NCI-H2081 treated with DMSO at 0.1 percent for 48 hours (cell line): ENCODE results near the gene PDZD2.

Experiments
- DNase-seq: peaks from one replicate; lab custom pipeline; 2025; lab: John Stamatoyannopoulos, UW

PDZD2 gene

DNA sequence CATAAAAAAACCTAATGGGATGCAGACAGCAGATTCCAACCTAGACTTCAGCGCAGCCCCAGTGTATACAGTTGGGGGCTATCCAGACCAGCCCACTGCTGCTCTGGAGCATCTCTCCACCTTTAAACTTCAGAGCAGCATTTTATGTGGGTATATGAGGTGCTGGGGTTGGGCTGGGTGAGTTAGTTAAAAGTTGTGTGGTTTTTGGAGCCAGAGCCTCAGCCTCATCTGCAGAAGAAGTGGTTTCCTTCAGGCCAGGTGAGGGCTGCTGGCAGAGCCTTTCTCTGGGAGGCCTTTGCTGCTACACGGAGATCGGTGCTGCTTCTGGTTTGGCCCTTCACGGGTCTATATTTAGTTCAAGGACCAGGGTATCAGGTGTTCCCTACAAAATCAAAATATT lies 228.3 kb downstream of the PDZD2 start:
- DNase-seq, result no peak

DNA sequence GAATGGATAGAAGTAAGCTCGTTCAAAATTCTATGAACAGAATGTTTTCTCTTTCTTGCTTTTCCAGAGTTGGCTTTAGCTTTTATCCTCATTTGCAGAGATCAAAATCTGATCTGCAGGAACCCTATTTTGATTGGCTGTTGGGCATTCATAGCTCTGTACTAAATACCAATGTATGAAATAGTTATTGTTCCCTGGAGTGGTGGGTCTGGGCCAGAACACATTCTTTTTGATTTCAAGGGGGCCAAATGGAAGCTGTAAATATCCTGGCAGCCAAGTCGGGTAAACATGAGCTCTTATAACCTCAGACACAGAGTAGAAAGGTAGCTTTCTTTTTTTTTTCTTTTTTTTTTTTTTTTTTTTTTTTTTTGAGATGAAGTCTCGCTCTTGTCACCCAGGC lies 241.5 kb downstream of the PDZD2 start:
- DNase-seq, result no peak

DNA sequence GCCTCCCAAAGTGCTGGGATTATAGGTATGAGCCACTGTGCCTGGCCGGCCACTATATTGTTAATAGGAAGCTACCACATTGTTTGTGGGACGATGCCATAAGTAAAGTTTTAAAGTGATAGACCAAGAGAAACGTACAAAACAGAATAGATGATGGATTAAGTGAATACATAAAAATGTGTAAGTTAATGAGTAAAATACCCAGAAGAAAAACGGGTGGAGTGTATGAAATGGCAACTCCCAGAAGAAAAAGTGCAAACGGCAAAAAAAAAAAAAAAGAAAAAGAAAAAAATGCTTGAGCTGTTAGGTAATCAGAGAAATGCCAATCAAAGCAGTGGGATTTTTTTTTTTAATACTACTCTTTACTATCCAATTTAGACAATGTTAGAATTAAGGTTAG lies 246.0 kb downstream of the PDZD2 start:
- DNase-seq, result no peak

DNA sequence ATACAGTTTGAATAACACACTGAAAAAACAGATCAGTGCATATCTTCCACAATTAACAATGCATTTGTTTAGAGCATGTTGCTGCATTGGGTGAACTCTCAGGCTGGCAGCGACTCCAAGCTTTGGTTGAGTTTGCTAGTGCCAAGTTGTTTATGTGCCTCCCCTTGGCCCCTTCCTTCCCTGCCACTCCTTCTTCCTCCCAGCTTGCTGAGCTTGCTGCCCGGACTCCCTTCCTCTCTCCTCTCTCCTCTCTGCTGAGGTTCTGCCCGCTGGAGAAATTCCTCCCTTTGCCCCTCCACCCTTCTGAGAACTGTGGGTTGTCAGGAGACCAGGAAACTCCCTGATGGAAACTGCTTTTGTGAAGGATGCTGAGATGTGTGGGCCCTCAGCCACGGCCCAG lies 247.3 kb downstream of the PDZD2 start:
- DNase-seq, result no peak

DNA sequence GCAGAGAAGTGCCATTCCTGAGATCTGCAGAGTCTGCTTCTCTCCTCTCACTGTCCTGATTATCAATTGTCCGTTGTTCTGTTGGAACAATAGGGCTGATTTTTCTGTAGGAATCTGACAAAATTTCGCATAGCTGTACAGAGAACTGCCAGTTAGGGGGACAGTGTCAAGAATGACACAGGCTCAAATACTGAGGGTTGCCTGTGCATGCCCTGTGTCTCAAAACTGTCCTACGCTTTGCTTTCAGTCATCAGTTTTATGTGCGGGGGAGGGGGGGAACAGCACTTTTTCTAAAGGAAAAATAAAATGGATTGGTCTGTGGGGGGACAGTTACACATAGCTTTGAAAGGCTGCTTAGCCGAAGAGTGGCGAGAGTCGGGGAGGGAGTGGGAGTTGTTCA lies 248.6 kb downstream of the PDZD2 start:
- no peak for DNase-seq

DNA sequence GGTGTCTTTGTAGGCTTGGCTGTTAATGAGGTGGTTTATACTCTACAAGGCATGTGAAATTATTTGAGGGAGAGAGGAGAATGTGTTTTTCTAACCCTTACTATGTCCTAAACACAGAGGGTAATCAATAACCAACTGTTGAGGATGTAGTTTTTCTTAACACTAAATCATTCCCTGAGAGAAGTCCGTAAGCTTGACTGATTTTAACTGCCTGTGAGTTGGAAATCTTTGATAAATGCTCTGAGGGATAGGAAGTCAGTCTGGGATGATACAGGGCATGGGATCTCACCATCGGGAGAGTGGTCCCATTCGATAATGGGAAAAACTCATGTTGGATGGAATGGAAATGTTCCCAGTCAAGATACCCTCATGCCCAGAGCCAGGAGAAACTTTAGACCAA lies 249.6 kb downstream of the PDZD2 start:
- no peak for DNase-seq

DNA sequence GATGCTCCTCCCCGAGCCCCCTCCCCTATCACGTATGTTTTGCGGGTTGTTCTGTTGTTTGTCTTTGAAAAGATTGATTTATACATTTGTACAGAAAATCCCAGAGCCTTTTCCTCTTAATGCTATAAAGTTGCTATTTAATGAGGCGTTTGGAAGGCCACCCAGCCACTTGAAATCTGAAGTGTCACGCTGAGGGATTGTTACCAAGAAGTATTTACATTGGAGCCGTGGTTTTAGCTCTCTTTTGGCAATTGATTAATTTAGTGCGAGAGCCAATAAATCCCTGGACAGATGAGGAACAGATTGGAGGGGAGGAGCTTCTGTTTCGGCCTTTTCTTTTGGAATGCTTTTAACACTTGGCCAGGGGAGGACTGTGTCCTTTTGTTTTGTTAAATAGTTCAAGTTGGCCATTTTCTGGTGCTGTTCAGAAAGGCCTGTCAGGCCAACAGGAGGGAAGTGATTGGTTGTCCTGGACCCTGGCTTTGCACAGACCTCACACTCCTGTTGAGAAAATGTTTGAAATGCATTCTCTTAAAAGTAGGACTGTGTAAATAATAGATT lies 250.2 kb downstream of the PDZD2 start:
- DNase-seq, result no peak

DNA sequence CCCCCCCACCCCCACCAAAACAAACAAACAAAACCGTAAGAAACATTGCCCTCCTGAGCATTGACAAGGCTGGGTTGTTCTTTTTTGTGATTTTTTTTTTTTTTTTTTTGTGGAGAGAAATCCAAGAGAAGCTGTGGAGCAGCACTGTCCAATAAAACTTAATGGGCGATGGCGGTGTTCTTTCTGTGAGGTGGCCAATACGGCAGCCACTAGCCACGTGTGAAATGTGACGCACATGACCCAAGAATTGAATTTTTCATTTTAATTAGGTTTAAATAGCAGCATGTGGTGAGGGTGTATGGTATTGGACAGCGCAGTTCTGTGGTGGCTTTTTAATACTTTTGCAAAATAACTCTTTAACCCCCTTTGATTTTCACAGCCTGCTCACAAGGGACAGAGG lies 251.1 kb downstream of the PDZD2 start:
- DNase-seq, result no peak

DNA sequence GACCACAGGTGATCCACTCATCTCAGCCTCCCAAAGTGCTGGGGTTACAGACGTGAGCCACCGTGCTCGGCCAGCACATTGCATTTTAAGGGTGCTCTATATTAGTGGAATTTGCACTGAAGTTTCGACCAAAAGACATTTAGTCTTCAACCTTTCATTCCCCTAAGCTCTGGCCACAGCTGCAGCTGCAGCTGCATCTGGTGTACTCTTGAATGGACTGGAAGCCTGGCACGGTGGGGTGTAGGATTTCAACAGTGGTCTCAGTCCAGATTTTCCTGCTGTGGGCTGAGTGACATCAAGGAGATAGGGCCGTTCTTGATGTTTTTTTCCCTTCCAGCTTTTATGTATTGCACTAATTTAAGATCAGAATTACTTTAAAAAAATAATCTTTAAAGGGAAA lies 255.2 kb downstream of the PDZD2 start:
- DNase-seq, result no peak

DNA sequence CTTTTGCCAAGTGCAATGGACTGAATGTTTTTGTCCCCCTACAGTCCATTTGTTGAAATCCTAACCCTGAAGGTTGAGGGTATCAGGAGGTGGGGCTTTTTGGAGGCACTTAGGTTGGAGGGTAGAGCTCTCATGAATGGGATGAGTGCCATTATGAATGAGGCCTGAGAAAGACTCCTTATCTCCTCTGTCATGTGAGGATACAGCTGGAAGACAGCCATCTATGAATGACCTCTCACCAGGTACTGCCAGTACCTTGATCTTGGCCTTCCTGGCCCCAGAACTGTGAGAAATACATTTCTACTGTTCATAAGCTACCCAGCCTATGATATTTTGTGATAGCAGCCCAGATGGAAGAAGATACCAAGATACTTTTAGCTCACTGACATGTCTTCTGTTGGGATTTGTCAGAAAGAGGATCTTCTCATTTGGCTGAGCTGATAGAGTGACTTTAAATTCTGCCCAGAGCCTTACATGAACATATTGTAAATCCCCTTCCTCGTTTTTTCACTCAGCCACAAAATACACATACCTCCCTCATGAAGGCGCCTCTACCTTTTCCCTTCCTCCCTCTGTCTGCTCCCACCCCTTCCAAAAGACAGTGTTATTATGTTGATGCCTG lies 256.4 kb downstream of the PDZD2 start:
- DNase-seq, result no peak

DNA sequence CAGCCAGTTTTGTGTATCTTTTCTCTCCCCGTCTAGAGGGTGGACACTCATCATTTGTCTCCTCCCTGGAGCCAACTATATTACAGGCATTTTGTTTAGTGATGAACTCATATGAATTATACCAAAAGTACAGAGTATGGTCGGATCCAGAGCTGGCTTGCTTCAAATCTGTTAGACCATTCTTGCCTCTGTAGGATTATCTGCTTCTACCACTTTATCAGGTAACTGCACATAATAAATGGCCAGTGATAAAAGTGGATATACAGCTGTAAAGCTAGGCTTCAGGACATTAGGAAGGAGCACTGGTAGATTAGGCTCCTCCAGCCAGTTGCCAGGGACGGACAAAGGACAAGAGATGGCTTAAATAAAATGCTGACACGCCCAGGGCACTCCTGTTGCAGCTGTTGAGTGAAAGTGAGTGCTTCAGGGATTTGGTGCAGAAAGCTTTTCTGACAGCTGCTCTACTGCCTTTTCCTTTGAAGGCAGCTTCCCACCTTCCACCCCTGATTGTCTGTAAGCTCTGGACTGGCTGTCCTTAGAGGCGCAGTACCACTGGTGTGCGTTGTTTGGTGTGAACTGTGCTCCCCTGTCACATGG lies 259.2 kb downstream of the PDZD2 start:
- DNase-seq, result no peak

DNA sequence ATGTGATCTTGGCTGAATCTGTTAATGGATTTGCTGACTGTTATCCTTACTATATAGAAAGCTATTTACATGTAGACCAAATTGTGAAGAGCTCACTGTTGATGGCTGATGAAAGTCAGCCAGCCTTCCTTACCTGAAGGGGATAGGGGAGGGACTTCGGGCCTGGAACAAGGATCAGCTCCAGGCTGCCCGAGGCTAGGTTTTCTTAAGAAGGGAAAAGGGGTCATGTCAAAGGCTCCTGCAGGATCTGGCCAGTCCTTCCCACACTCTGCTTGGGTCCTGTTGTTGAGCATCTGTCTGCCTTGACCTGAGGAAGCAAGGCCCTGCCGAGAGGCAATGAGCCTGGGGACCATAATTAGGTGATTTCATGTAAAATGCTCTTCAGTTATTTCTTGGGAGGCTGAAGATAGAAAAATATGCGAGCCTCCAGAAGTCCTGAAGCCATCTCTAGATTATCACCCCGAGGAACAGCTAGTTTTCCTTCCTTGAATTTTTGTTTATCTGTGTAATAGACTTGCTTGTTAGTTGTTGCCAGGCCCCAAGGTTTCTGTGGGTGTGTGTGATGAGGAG lies 261.4 kb downstream of the PDZD2 start:
- no peak for DNase-seq

DNA sequence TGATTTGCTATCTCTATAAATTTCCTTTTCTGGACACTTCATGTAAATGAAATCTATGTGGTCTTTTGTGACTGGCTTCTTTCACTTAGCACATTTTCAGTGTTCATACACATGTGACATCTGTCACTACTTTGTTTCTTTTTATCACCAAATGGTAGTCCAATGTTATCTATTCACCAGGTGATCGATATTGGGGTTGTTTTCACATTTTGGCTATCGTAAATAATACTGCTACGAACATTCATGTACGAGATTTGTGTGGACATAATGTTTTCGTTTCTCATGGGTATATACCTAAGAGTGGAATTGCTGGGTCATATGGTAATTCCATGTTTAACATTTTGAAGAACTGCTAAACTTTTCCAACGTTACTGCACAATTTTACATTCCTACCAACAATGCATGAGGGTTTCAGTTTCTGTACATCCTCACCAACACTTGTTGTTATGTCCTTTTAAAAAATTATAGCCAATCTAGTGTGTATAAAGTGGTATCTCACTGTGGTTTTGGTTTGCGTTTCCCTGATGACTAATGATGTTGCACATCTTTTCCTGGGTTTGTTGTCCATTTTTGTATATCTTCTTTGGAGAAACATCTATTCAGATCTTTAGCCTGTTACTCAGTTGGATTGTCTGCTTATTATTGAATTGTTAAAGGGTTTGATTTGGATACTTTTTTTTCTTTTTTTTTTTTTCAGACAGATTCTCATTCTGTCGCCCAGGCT lies 263.0 kb downstream of the PDZD2 start:
- no peak for DNase-seq

DNA sequence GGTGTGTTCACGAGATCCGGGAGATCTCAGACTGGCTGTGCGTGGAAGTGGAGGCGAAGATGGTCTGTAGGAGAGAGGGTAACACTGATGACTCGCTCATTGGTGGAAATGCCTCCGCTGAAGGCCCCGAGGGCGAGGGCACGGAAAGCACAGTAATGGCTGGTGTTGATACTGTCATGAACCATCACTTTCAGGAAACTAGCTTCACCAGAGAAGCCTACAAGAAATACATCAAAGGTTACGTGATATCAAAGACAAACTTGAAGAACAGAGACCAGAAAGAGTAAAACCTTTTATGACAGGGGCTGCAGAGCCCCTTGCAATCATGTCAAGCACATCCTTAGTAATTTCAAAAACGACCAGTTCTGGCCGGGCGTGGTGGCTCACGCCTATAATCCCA lies 269.5 kb downstream of the PDZD2 start:
- no peak for DNase-seq

DNA sequence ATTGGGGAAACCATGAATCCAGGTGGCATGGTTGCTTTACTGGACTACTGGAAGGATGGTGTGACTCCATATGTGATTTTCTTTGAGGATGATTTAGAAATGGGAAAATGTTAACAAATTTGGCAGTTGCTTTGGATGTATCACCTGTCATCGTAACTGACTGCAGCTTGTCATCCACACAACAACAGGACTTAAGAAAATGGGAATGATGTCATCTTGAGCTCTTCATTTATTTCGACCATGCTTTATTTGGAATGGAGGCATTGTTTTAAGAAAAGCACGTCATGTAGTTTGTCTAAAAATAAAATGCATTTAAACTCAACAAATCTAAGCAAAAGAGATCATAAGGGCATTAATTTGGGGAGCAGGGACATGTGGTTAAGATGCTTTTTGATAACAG lies 270.1 kb downstream of the PDZD2 start:
- DNase-seq, result no peak

DNA sequence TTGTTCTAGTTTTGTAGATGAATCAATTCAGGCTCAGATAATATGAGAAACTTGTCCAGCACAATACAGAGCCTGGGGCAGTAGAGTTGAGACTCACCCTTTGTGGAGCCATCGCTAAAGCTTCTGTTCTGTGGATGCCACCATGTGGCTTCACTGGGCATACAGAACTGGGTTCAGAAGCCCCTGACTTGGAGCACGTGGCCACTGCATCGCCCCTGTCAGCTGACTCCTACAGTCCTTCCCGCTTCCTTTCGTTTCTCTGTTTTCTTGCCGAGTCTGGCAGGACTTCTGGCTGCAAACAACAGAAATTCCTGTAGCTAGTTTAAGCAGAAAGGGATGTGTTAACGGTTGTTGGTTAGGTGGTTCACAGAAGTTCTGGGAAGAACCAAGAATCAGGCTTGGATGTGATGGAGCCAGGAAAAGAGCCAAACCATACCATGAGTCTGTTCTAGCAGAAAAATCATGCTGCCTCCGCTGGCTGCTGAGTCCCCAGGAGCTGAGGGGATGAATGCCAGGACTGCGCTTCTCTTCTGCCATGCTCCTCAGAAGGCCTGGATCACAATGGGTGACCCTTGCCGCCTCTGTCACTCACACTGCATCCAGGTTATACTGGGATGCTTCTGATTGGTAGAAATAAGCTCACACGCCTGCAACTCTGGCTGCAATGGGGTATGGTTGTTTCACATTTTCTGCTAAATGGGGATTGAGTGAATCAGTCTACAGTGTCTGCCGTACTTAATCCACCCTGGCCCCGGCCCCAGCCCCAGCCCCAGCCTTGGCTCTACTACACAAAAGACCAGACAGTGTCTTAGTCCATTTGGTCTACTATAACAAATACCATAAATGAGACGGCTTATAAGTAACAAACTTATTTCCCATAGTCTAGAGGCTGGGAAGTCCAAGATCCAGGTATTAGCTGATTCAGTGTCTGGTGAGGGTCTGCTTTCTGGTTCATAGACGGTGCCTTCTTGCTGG lies 272.6 kb downstream of the PDZD2 start:
- no peak for DNase-seq

DNA sequence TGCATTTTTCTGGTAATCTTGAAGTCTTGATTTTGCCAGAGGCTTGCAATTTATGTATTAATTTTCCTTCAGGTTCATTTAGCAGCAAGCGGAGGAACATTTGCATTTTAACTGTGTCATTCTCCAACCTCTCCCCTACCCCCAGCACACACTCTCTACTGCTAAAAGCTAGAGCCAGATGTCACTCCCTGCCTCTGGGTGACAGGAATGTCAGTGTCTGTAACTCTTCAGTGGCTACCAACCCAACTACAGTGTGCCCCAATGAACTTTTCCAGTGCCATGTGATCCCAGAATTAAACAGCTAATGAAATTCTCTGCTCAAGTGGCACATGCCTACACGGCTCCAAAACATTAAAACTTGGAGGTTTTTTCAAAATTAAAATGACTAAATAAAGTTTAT lies 274.9 kb downstream of the PDZD2 start:
- no peak for DNase-seq

DNA sequence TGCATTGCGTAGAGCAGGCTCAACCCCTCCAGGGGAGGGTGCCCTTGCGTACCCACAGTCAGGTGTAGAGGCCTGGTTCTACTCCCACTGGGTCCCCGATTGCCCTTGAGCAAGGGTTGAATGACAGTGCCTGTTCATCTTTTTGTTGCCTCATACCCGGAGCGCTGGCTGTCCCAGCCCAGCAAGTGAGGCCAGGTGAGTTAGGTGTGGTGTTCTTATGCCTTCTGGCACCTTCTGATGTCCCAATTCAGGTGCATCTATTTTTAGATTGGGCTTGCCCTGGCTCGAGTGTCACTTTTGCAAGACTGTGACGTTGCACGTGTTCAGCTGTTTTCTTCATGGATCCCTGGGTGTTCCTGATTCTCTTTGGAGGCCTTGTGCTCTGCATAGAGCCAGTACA lies 277.4 kb downstream of the PDZD2 start:
- DNase-seq, result no peak

DNA sequence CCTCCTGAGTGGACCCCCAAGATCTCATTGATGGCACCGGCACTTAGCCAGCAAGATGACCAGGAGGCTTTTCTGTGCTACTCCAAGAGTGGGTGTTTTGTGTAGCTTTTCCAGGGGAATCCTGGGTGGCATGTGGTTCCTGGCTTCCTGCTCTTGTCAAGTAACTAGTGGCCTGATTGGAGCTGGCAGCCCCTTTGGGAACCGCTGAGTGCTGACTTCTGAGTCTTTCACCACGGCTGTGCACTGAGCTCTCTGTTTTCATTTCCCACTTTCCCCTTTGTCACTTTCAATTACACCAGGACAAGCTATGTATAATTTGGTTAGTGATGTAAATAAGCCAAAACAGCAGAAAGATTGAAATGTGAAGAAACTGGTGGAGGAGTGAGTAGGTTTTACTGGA lies 279.8 kb downstream of the PDZD2 start:
- no peak for DNase-seq

DNA sequence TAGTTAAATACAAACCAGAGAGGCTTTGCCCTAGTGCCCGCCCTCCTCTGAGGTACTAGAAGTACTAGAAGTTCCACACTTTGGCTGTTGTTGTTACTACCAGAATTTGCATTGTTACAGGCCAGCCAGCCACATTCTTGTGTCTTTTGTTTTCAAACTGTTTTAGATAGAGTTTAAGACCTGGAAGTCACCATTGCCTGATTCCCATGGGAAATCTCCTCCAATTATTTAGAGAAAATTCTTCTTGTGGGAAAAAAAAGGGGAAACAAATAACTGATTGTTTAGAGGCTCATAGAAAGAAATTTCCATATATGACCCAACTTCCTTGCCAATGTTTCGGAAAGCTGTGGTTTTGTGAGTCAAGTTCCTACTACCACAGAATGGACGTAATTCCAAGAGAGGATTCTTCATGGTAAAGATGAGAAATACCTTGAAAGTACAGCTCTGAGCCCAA lies 282.9 kb downstream of the PDZD2 start:
- no peak for DNase-seq

DNA sequence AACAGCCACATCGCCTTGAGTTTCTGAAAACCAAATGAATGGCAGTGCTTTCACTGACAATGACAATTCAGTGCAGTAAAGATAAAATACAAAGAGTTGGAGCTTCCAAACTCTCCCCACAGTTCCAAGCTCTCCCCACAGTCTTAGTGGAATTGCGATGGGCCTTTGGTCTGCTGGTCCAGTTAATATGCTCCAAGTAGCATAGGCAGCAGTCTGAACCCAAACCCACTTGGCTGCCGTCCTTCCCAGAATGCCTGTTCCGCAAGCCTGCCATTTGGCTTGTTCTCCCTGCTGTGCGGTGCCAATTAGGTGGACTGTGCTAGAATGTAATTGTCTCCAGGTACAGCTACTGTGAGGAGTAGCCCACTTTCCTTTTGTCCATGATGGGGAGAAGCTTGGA lies 285.1 kb downstream of the PDZD2 start:
- no peak for DNase-seq

DNA sequence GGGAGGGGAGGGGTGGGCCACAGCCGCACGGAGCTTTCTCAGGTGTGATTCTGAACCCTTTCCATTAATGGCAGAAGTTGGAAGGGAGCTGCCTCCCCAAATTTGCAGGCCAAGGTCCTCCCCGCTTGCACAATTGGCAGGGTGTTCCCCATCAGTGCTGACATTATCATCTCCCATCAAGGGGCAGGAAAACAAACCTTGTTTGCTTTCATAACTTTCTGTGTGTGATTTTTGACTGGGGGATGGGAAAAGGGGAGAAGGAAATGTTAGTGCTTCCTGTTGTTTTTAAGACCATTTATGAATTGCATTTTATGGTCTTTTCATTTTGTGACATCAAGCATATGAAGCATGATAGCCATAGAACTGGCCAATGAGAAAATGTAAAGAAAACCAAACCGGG lies 292.9 kb downstream of the PDZD2 start:
- DNase-seq, result no peak
